GM18861 (cell line): Measurements from ENCODE around the gene CCDC63.
"Not testable (repeated sequence)": the region's sequence is repeated elsewhere in the genome, so short reads cannot be mapped to it uniquely, and the experiment has no call there.

Source experiments
- ATAC-seq: cut with Tn5 transposase; IDR thresholded peaks from one replicate; pipeline ENCODE4 v1.9.1; 2021; ENCODE audit not compliant: unreplicated experiment

CCDC63 gene

GRCh38 chr12:110844131-110844530, 2.7 kb upstream of the CCDC63 start:
- no peak for ATAC-seq

- ATAC-seq: no peak
These were observed 2.0 kb upstream of the CCDC63 start for GRCh38 chr12:110844551-110845338.

- ATAC-seq: no peak
These were observed 1.5 kb upstream of the CCDC63 start for GRCh38 chr12:110845339-110845682.

GRCh38 chr12:110848314-110848923, 1.6 kb downstream of the CCDC63 start:
- ATAC-seq: no peak

GRCh38 chr12:110849221-110849620, 2.4 kb downstream of the CCDC63 start:
- ATAC-seq: no peak

- ATAC-seq: no peak
These were observed 3.1 kb downstream of the CCDC63 start for GRCh38 chr12:110849748-110850403.

- ATAC-seq: no peak
These were observed 4.0 kb downstream of the CCDC63 start for GRCh38 chr12:110850762-110851161.

GRCh38 chr12:110853836-110854235, 7.0 kb downstream of the CCDC63 start:
- no peak for ATAC-seq

- no peak for ATAC-seq
These were observed 9.8 kb downstream of the CCDC63 start for GRCh38 chr12:110856542-110856941.

GRCh38 chr12:110857528-110857927, 10.7 kb downstream of the CCDC63 start:
- ATAC-seq: no peak

- not testable (repeated sequence) for ATAC-seq
These were observed 11.2 kb downstream of the CCDC63 start for GRCh38 chr12:110857954-110858353.

- ATAC-seq: no peak
These were observed 12.1 kb downstream of the CCDC63 start for GRCh38 chr12:110858848-110859247.

- ATAC-seq: no peak
These were observed 14.1 kb downstream of the CCDC63 start for GRCh38 chr12:110860833-110861296.

- ATAC-seq: no peak
These were observed 14.9 kb downstream of the CCDC63 start for GRCh38 chr12:110861729-110862128.

- no peak for ATAC-seq
These were observed 15.5 kb downstream of the CCDC63 start for GRCh38 chr12:110862329-110862728.

- ATAC-seq: no peak
These were observed 16.4 kb downstream of the CCDC63 start for GRCh38 chr12:110863161-110863560.

GRCh38 chr12:110865521-110865920, 18.7 kb downstream of the CCDC63 start:
- ATAC-seq: no peak

- ATAC-seq: no peak
These were observed 22.2 kb downstream of the CCDC63 start for GRCh38 chr12:110869026-110869425.

- ATAC-seq: no peak
These were observed 23.0 kb downstream of the CCDC63 start for GRCh38 chr12:110869803-110870202.

- no peak for ATAC-seq
These were observed 25.3 kb downstream of the CCDC63 start for GRCh38 chr12:110872100-110872499.

GRCh38 chr12:110874351-110874750, 27.6 kb downstream of the CCDC63 start:
- no peak for ATAC-seq

- no peak for ATAC-seq
These were observed 28.0 kb downstream of the CCDC63 start for GRCh38 chr12:110874781-110875180.
